Activated CD4-positive, alpha-beta T cell treated with anti-CD3 and anti-CD28 coated beads, Interleukin-2, amount 50 U/mL, for 4 hours (primary cell): ENCODE data around the gene ROBO4.

Source experiments
- DNase-seq, 2 experiments: peaks; one replicate each; pipeline ENCODE4 v3.0.0-alpha.2; 2020

ROBO4 gene

GRCh38 chr11:124897674-124898262 lies at the start of gene ROBO4:
Gene ROBO4, minus strand, starts transcription at chr11:124897865. Its CDS starts 70 bp downstream, at chr11:124897795.
- DNase-seq, result no peak

- no peak for DNase-seq
Observed at GRCh38 chr11:124946735-124947141, 49.1 kb upstream of the ROBO4 start.

- DNase-seq, result no peak
Observed at GRCh38 chr11:124945826-124946225, 48.2 kb upstream of the ROBO4 start.

GRCh38 chr11:124944565-124944964 lies 46.9 kb upstream of the ROBO4 start:
- DNase-seq, result no peak

- DNase-seq, result no peak
Observed at GRCh38 chr11:124943741-124944140, 46.1 kb upstream of the ROBO4 start.

GRCh38 chr11:124943254-124943616 lies 45.6 kb upstream of the ROBO4 start:
- no peak for DNase-seq

- no peak for DNase-seq
Observed at GRCh38 chr11:124942466-124943253, 45.0 kb upstream of the ROBO4 start.

- no peak for DNase-seq
Observed at GRCh38 chr11:124941703-124942102, 44.0 kb upstream of the ROBO4 start.

GRCh38 chr11:124938970-124939369 lies 41.3 kb upstream of the ROBO4 start:
- DNase-seq, result no peak

GRCh38 chr11:124938206-124938765 lies 40.6 kb upstream of the ROBO4 start:
- DNase-seq, result no peak

- no peak for DNase-seq
Observed at GRCh38 chr11:124937336-124937935, 39.8 kb upstream of the ROBO4 start.

GRCh38 chr11:124935548-124936514 lies 38.2 kb upstream of the ROBO4 start, which contains the start of gene HEPACAM:
Gene HEPACAM, minus strand, starts transcription at chr11:124936047. Its CDS starts 41 bp downstream, at chr11:124936006.
- DNase-seq, result no peak

- DNase-seq, result no peak
Observed at GRCh38 chr11:124934862-124935547, 37.3 kb upstream of the ROBO4 start.

GRCh38 chr11:124930799-124931198 lies 33.1 kb upstream of the ROBO4 start:
- DNase-seq, result no peak

GRCh38 chr11:124928942-124929665 lies 31.4 kb upstream of the ROBO4 start:
- DNase-seq, result no peak

- no peak for DNase-seq
Observed at GRCh38 chr11:124923296-124923695, 25.6 kb upstream of the ROBO4 start.

- DNase-seq, result no peak
Observed at GRCh38 chr11:124922831-124923230, 25.2 kb upstream of the ROBO4 start.

GRCh38 chr11:124920870-124921609 lies 23.4 kb upstream of the ROBO4 start:
- DNase-seq, result peak; percentile 66 to 75

GRCh38 chr11:124920356-124920755 lies 22.7 kb upstream of the ROBO4 start:
- no peak for DNase-seq

GRCh38 chr11:124919898-124920297 lies 22.2 kb upstream of the ROBO4 start:
- DNase-seq, result no peak
